ENCODE measurements around the gene ACOXL. TPM values are rescaled to one million over a fixed set of nuclear protein-coding genes. Genes with fewer than 3 reads are reported as not detected.

The ACOXL gene
- total RNA-seq, 2 experiments from 2014 or later, result not detected

GRCh38 chr2:111091811-111092211, 359.4 kb downstream of the ACOXL start:
- Histone ChIP-seq H3K36me3 (ENCODE audit: insufficient read depth, low read length) (no peaks in the 10 kb centered on the region), H3K4me1 (ENCODE audit: insufficient read depth, low read length) (no peaks in the 10 kb centered on the region), H3K4me3 (ENCODE audit: low read length) (no peak overlapping the region), H3K27ac (ENCODE audit: low read depth in 1 of 2, low read length in 2 of 2) (no peak overlapping the region), H3K9me3 (ENCODE audit: control insufficient read depth in 1 of 2, insufficient read depth in 1 of 2, low read length in 2 of 2) (no peaks in the 10 kb centered on the region), H3K27me3 (ENCODE audit: control insufficient read depth in 1 of 2, insufficient read depth in 2 of 2, low read length in 2 of 2) (no peaks in the 10 kb centered on the region)
- Mint-ChIP-seq H3K4me1 (ENCODE audit: low read depth) (no peaks in the 10 kb centered on the region), H3K9me3 (no peaks in the 10 kb centered on the region), H3K36me3 (ENCODE audit: low read depth) (no peaks in the 10 kb centered on the region), H3K27ac (no peak overlapping the region), H3K4me3 (no peak overlapping the region), H3K27me3 (peaks cover 4% of the 10 kb centered on the region)
- intact Hi-C loops (cut with DNase I, micrococcal nuclease), result no loop called here
- DNase-seq (no peak), ATAC-seq (ENCODE audit: poor library complexity) (no peak)
- ChIA-PET CTCF (no interaction called here), POLR2A (no interaction called here)
- no peak for TF ChIP-seq CTCF (IDR thresholded peaks at IDR 0.05)

GRCh38 chr2:111094691-111095090, 362.3 kb downstream of the ACOXL start:
- H3K27me3 ChIP-seq (ENCODE audit: control insufficient read depth in 1 of 2, insufficient read depth in 2 of 2, low read length in 2 of 2), result no peaks in the 10 kb centered on the region
- intact Hi-C loops (cut with DNase I, micrococcal nuclease), result no loop called here
- peaks cover 4% of the 10 kb centered on the region for H3K27me3 Mint-ChIP-seq
- H3K9me3 Mint-ChIP-seq, result no peaks in the 10 kb centered on the region
- H3K4me1 Mint-ChIP-seq (ENCODE audit: low read depth), result no peaks in the 10 kb centered on the region
- no peak overlapping the region for H3K27ac ChIP-seq (ENCODE audit: low read depth in 1 of 2, low read length in 2 of 2)
- CTCF ChIA-PET, result no interaction called here
- no peak overlapping the region for H3K4me3 Mint-ChIP-seq
- H3K4me1 ChIP-seq (ENCODE audit: insufficient read depth, low read length), result no peaks in the 10 kb centered on the region
- no peak for TF ChIP-seq CTCF (IDR thresholded peaks at IDR 0.05)
- no peaks in the 10 kb centered on the region for H3K36me3 ChIP-seq (ENCODE audit: insufficient read depth, low read length)
- DNase-seq (no peak), ATAC-seq (ENCODE audit: poor library complexity) (no peak)
- H3K9me3 ChIP-seq (ENCODE audit: control insufficient read depth in 1 of 2, insufficient read depth in 1 of 2, low read length in 2 of 2), result no peaks in the 10 kb centered on the region
- no peak overlapping the region for H3K27ac Mint-ChIP-seq
- no peaks in the 10 kb centered on the region for H3K36me3 Mint-ChIP-seq (ENCODE audit: low read depth)
- H3K4me3 ChIP-seq (ENCODE audit: low read length), result no peak overlapping the region
- POLR2A ChIA-PET, result no interaction called here

GRCh38 chr2:111095434-111095833, 363.1 kb downstream of the ACOXL start:
- intact Hi-C loops (cut with DNase I, micrococcal nuclease), result no loop called here
- H3K27ac Mint-ChIP-seq, result no peak overlapping the region
- H3K27me3 Mint-ChIP-seq, result no peaks in the 10 kb centered on the region

More at GRCh38 chr2:111095434-111095833, 363.1 kb downstream of the ACOXL start:
- H3K4me3 ChIP-seq (ENCODE audit: low read length), result no peak overlapping the region
- DNase-seq, result no peak
- POLR2A ChIA-PET, result no interaction called here
- Mint-ChIP-seq H3K4me3 (no peak overlapping the region), H3K36me3 (ENCODE audit: low read depth) (no peaks in the 10 kb centered on the region), H3K4me1 (ENCODE audit: low read depth) (no peaks in the 10 kb centered on the region), H3K9me3 (no peaks in the 10 kb centered on the region)
- peaks cover 3% of the 10 kb centered on the region for H3K4me1 ChIP-seq (ENCODE audit: insufficient read depth, low read length)
- H3K27ac ChIP-seq (ENCODE audit: low read depth in 1 of 2, low read length in 2 of 2), result no peak overlapping the region
- no peaks in the 10 kb centered on the region for H3K27me3 ChIP-seq (ENCODE audit: control insufficient read depth in 1 of 2, insufficient read depth in 2 of 2, low read length in 2 of 2)
- CTCF ChIA-PET, result no interaction called here
- no peaks in the 10 kb centered on the region for H3K36me3 ChIP-seq (ENCODE audit: insufficient read depth, low read length)
- no peaks in the 10 kb centered on the region for H3K9me3 ChIP-seq (ENCODE audit: control insufficient read depth in 1 of 2, insufficient read depth in 1 of 2, low read length in 2 of 2)
- no peak for ATAC-seq (ENCODE audit: poor library complexity)
- no peak for TF ChIP-seq CTCF (IDR thresholded peaks at IDR 0.05)

Measured in CD4-positive, alpha-beta T cell (primary cell).